Chondrocyte (in vitro differentiated cells): Measurements from ENCODE around the gene GARNL3. TPM values are rescaled to one million over a fixed set of nuclear protein-coding genes. Genes with fewer than 3 reads are reported as not detected.

Experiments
- DNase-seq: peaks from one replicate; pipeline ENCODE4 v3.0.0; 2021; ENCODE audit warnings: mixed read lengths, low spot score
- H3K27ac Mint-ChIP-seq: one replicate; pipeline ENCODE4 v1.8.0; 2021; ENCODE audit warnings: mild to moderate bottlenecking, moderate library complexity, mixed read lengths; ENCODE audit not compliant: unreplicated experiment
- H3K27me3 Mint-ChIP-seq: 2 replicates; pipeline ENCODE4 v1.8.0; 2021; ENCODE audit warnings: low read depth, mixed read lengths
- H3K36me3 Mint-ChIP-seq: 2 replicates; pipeline ENCODE4 v1.8.0; 2021; ENCODE audit warnings: low read depth, mixed read lengths
- H3K4me1 Mint-ChIP-seq: 2 replicates; pipeline ENCODE4 v1.8.0; 2021; ENCODE audit warnings: low read depth, mild to moderate bottlenecking, mixed read lengths
- H3K4me3 Mint-ChIP-seq: one replicate; pipeline ENCODE4 v1.8.0; 2021; ENCODE audit warnings: mild to moderate bottlenecking, moderate library complexity, mixed read lengths; ENCODE audit not compliant: unreplicated experiment
- H3K9me3 Mint-ChIP-seq: 2 replicates; pipeline ENCODE4 v1.8.0; 2021; ENCODE audit warnings: low read depth, mixed read lengths
- total RNA-seq: library from RNA; stranded (reverse); gene quantifications from 3 replicates; pipeline ENCODE4 v1.2.1, GENCODE V29; 2021
- TF ChIP-seq, protein P1 (sequence below): fragments of 200-600 bp; sonication (generic); IDR thresholded peaks from 2 replicates; pipeline ENCODE4 v1.5.0; 2021; ENCODE audit warnings: antibody characterized with exemption, mild to moderate bottlenecking, moderate library complexity

Gene GARNL3
- total RNA-seq, 1 donor from 2014 or later = 8.9 TPM

DNA sequence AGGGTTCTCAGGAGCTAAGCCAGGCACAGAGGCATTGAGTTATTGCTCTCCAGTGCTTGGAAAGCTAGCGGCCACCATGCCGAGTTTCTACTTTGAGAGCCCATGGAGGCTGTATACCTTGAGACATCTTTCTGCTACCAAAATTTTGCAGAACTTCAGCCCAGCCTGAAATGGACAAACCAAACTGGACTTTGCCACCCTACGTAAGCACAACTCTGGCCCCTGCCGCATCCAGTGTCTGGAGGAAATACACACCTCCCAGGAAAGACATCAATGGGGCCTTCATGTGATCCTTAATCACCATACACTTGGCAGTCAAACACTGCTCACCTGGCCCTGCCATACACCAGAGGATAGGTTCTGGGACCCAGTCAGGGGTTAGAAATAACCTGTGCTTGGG, 27.8 kb downstream of the GARNL3 start:
- Mint-ChIP-seq H3K9me3 (no peaks in the 10 kb centered on the region), H3K4me1 (no peaks in the 10 kb centered on the region), H3K4me3 (no peak overlapping the region), H3K27me3 (no peaks in the 10 kb centered on the region), H3K36me3 (peaks cover 2% of the 10 kb centered on the region), H3K27ac (no peak overlapping the region)
- DNase-seq = no peak
- TF ChIP-seq, protein P1, sequence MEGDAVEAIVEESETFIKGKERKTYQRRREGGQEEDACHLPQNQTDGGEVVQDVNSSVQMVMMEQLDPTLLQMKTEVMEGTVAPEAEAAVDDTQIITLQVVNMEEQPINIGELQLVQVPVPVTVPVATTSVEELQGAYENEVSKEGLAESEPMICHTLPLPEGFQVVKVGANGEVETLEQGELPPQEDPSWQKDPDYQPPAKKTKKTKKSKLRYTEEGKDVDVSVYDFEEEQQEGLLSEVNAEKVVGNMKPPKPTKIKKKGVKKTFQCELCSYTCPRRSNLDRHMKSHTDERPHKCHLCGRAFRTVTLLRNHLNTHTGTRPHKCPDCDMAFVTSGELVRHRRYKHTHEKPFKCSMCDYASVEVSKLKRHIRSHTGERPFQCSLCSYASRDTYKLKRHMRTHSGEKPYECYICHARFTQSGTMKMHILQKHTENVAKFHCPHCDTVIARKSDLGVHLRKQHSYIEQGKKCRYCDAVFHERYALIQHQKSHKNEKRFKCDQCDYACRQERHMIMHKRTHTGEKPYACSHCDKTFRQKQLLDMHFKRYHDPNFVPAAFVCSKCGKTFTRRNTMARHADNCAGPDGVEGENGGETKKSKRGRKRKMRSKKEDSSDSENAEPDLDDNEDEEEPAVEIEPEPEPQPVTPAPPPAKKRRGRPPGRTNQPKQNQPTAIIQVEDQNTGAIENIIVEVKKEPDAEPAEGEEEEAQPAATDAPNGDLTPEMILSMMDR = no peak

- Mint-ChIP-seq H3K4me3 (no peak overlapping the region), H3K4me1 (no peaks in the 10 kb centered on the region), H3K27me3 (no peaks in the 10 kb centered on the region), H3K27ac (no peak overlapping the region), H3K9me3 (no peaks in the 10 kb centered on the region), H3K36me3 (no peaks in the 10 kb centered on the region)
- no peak for DNase-seq
- TF ChIP-seq, protein P1 = no peak
Measured at GRCh38 chr9:127293328-127293727, 28.8 kb downstream of the GARNL3 start.

GRCh38 chr9:127293767-127294166, 29.2 kb downstream of the GARNL3 start:
- TF ChIP-seq, protein P1 = no peak
- no peak for DNase-seq
- Mint-ChIP-seq H3K9me3 (no peaks in the 10 kb centered on the region), H3K27me3 (no peaks in the 10 kb centered on the region), H3K27ac (no peak overlapping the region), H3K4me3 (no peak overlapping the region), H3K4me1 (no peaks in the 10 kb centered on the region), H3K36me3 (no peaks in the 10 kb centered on the region)

DNA sequence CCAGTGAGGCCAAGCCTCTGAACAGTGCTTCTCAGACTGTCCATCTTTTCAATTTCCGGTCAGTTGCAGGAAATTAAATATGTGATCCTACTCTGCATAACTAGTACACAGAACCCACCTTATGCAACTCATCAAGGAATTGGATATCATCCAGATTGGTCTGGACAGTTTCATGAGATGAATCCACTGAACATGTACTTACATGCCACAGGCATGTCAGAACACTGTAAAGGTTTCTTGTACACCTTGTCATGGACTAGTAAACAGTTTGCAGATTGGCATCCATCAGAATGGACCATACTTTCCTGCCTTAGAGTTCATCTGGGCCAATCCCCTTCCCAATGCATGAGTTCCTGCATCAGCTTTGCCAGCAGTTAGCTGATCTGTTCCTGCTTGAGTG, 30.4 kb downstream of the GARNL3 start:
- H3K27ac Mint-ChIP-seq = no peak overlapping the region
- no peaks in the 10 kb centered on the region for H3K4me1 Mint-ChIP-seq
- DNase-seq = no peak
- no peaks in the 10 kb centered on the region for H3K9me3 Mint-ChIP-seq
- no peak overlapping the region for H3K4me3 Mint-ChIP-seq
- no peaks in the 10 kb centered on the region for H3K27me3 Mint-ChIP-seq
- no peaks in the 10 kb centered on the region for H3K36me3 Mint-ChIP-seq
- TF ChIP-seq, protein P1 = no peak

GRCh38 chr9:127300886-127301447, 36.4 kb downstream of the GARNL3 start:
- TF ChIP-seq, protein P1 = no peak
- Mint-ChIP-seq H3K4me1 (no peaks in the 10 kb centered on the region), H3K36me3 (no peaks in the 10 kb centered on the region), H3K9me3 (no peaks in the 10 kb centered on the region), H3K27ac (no peak overlapping the region), H3K27me3 (no peaks in the 10 kb centered on the region), H3K4me3 (no peak overlapping the region)
- no peak for DNase-seq
